Endodermal cell (in vitro differentiated cells): ENCODE measurements around the gene TTC34. TPM values are rescaled to one million over a fixed set of nuclear protein-coding genes. Genes with fewer than 3 reads are reported as not detected.

Source experiments
- DNase-seq: peaks from one replicate; pipeline ENCODE4 v3.0.0-alpha.2; 2017
- H3K27ac ChIP-seq: 2 replicates; pipeline ENCODE4 v1.5.1; 2013; ENCODE audit warnings: mild to moderate bottlenecking, low read depth, low read length, moderate library complexity
- H3K27me3 ChIP-seq: 2 replicates; pipeline ENCODE4 v1.6.1; 2013; ENCODE audit warnings: mild to moderate bottlenecking, low read length, moderate library complexity; ENCODE audit not compliant: insufficient read depth, control insufficient read depth, poor library complexity, severe bottlenecking
- H3K36me3 ChIP-seq: 2 replicates; pipeline ENCODE4 v1.7.0; 2013; ENCODE audit warnings: mild to moderate bottlenecking, low read length, moderate library complexity; ENCODE audit not compliant: control insufficient read depth, insufficient read depth
- H3K4me1 ChIP-seq: one replicate; pipeline ENCODE4 v1.7.0; 2013; ENCODE audit warnings: low read length; ENCODE audit not compliant: control insufficient read depth, insufficient read depth
- H3K4me3 ChIP-seq: 2 replicates; pipeline ENCODE4 v1.5.1; 2013; ENCODE audit warnings: mild to moderate bottlenecking, low read length, moderate library complexity
- H3K9ac ChIP-seq: 2 replicates; pipeline ENCODE4 v1.6.1; 2013; ENCODE audit warnings: mild to moderate bottlenecking, low read length, moderate library complexity; ENCODE audit not compliant: poor library complexity, severe bottlenecking; ENCODE audit errors: extremely low read depth
- H3K9me3 ChIP-seq: 2 replicates; pipeline ENCODE4 v1.6.1; 2013; ENCODE audit warnings: mild to moderate bottlenecking, low read length, moderate library complexity; ENCODE audit not compliant: control insufficient read depth
- H3K27ac Mint-ChIP-seq: 2 replicates; pipeline ENCODE4 v1.8.0; 2020; ENCODE audit warnings: mixed read lengths
- H3K27me3 Mint-ChIP-seq: 2 replicates; pipeline ENCODE4 v1.8.0; 2021; ENCODE audit warnings: mild to moderate bottlenecking, mixed read lengths; ENCODE audit not compliant: insufficient read depth
- H3K36me3 Mint-ChIP-seq: 2 replicates; pipeline ENCODE4 v1.8.0; 2020; ENCODE audit warnings: low read depth, mixed read lengths
- H3K4me1 Mint-ChIP-seq: 2 replicates; pipeline ENCODE4 v1.8.0; 2020; ENCODE audit warnings: mixed read lengths
- H3K4me3 Mint-ChIP-seq: 2 replicates; pipeline ENCODE4 v1.8.0; 2020; ENCODE audit warnings: mild to moderate bottlenecking, moderate library complexity, mixed read lengths
- H3K9me3 Mint-ChIP-seq: 2 replicates; pipeline ENCODE4 v1.8.0; 2020; ENCODE audit warnings: mild to moderate bottlenecking, mixed read lengths
- CTCF ChIP-seq: fragments of 200-600 bp; sonication (generic); conservative IDR thresholded peaks from 2 replicates; pipeline ENCODE4 v1.5.0; 2021; ENCODE audit warnings: antibody characterized with exemption, mild to moderate bottlenecking
- WGBS, 2 experiments: methylation state at CpG; one replicate each; pipeline versions ENCODE4 v1.1.5 to v1.1.7; 2013; ENCODE audit warnings: missing lambda C conversion rate in 2 of 2, mixed read lengths in 1 of 2; ENCODE audit not compliant: insufficient coverage in 1 of 2, insufficient read length in 1 of 2; 5-methylcytosine and 5-hydroxymethylcytosine counted together
- total RNA-seq, 2 donors: library from RNA; stranded (reverse); fragmentation: NEBNext Ultra II Directional in 1 of 2; extraction: Animal tissue kit (Norgen Biotek cat#: 25700) in 1 of 2; gene quantifications; 2 replicates in 1 of 2; 3 replicates in 1 of 2; pipeline ENCODE4 v1.2.1, GENCODE V29; 2021

The TTC34 gene
- total RNA-seq, 2 donors from 2014 or later = 2.4 to 3.1 TPM

DNA sequence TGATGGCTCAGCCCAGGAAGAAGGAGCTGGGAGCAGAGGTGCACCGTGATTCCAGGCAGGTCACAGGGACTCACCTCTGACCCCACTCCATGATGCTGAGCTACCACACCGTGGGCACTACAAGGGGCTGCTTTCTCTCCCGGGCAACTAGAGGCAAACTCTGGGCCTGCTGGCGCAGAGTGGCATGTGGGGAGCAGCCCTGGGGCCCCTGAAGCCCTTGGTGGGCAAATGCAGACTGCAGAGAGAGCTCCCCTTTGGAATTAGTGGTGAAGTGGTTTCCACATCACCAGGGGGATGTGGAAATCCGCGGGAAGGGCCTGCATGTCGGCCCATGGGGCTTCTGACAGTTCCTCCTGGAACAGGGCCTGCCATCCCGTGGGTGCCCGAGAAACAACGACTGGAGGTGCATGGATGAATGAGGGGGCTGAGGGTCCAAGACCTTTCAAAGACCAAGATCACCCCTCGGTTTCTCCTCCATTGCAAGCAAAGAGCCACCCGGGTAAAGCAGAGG, 156.8 kb downstream of the TTC34 start:
- H3K9me3 ChIP-seq = peaks cover 28% of the 10 kb centered on the region
- no peaks in the 10 kb centered on the region for H3K36me3 Mint-ChIP-seq
- H3K27ac Mint-ChIP-seq = no peak overlapping the region
- H3K27me3 ChIP-seq = no peaks in the 10 kb centered on the region
- H3K9ac ChIP-seq = no peak overlapping the region
- H3K9me3 Mint-ChIP-seq = peaks cover 32% of the 10 kb centered on the region
- H3K4me3 ChIP-seq = no peak overlapping the region
- H3K27me3 Mint-ChIP-seq = peaks cover 12% of the 10 kb centered on the region
- no peak overlapping the region for H3K4me3 Mint-ChIP-seq
- 80 to 86% methylated on average over 8 to 12 of the region's 12 CpGs for WGBS, 2 experiments
- no peaks in the 10 kb centered on the region for H3K4me1 ChIP-seq
- H3K27ac ChIP-seq = no peak overlapping the region
- H3K4me1 Mint-ChIP-seq = peaks cover 3% of the 10 kb centered on the region
- no peak for TF ChIP-seq CTCF
- no peaks in the 10 kb centered on the region for H3K36me3 ChIP-seq
- no peak for DNase-seq

- 88 to 96% methylated on average over 5 to 14 of the region's 14 CpGs for WGBS, 2 experiments
- Histone ChIP-seq H3K9ac (no peak overlapping the region), H3K9me3 (peaks cover 28% of the 10 kb centered on the region), H3K27ac (no peak overlapping the region), H3K27me3 (no peaks in the 10 kb centered on the region), H3K36me3 (no peaks in the 10 kb centered on the region), H3K4me1 (no peaks in the 10 kb centered on the region), H3K4me3 (no peak overlapping the region)
- peaks cover 27% of the 10 kb centered on the region for H3K9me3 Mint-ChIP-seq
- H3K27me3 Mint-ChIP-seq = peaks cover 16% of the 10 kb centered on the region
- no peaks in the 10 kb centered on the region for H3K36me3 Mint-ChIP-seq
- no peak for TF ChIP-seq CTCF
- H3K4me1 Mint-ChIP-seq = peaks cover 3% of the 10 kb centered on the region
- DNase-seq = no peak
- H3K27ac Mint-ChIP-seq = no peak overlapping the region
- H3K4me3 Mint-ChIP-seq = no peak overlapping the region
These were observed 157.3 kb downstream of the TTC34 start for GRCh38 chr1:2644171-2644570.

DNA sequence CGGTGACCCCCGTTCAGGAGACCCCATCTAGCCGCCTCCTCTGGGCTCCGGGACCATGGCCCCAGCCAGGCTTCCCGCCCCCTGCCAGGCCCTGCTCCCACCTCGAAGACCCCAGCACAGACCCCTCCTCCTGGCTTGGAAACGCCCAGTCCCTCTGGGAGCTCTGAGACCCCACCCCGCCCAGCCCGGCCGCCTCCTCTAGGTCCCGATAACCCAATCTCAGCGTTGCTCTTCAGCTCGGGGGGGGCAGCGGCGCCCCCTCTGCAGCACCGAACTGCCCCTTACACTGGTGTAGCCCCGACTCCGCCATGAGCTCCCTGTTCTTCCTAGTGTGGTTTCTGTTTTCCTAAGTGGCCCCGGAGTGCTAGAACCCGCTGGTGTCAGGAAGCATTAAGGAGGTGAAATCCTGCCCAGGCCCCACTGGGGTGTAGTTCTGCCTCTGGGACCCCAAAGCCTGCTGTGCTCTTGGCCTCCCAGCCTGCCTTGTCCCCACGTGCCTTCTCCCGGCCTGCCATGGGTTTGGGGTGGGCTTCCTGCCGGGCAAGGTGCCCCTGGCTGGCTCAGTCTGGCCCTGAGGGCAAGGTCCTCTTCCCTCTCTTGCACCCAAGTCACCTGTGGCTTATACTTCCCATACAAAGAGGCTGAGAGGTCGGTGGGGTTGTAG, 157.9 kb downstream of the TTC34 start:
- Mint-ChIP-seq H3K9me3 (peaks cover 21% of the 10 kb centered on the region), H3K4me3 (peak overlapping the region; percentile 73), H3K27me3 (peaks cover 22% of the 10 kb centered on the region), H3K36me3 (no peaks in the 10 kb centered on the region), H3K27ac (no peak overlapping the region), H3K4me1 (peaks cover 3% of the 10 kb centered on the region)
- Histone ChIP-seq H3K27ac (no peak overlapping the region), H3K9ac (no peak overlapping the region), H3K9me3 (peaks cover 22% of the 10 kb centered on the region), H3K4me1 (no peaks in the 10 kb centered on the region), H3K36me3 (no peaks in the 10 kb centered on the region), H3K27me3 (no peaks in the 10 kb centered on the region), H3K4me3 (peak overlapping the region; percentile 78)
- no peak for TF ChIP-seq CTCF
- 40 to 47% methylated on average over 9 to 24 of the region's 24 CpGs for WGBS, 2 experiments
- no peak for DNase-seq
